22Rv1 (cell line): ENCODE results near the gene TPM4.

Experiments
- H3K27ac ChIP-seq: fragments of 450-650 bp; 2 replicates; pipeline ENCODE4 v1.5.1; 2017
- CTCF ChIP-seq: fragments of 450-650 bp; IDR thresholded peaks from 2 replicates; pipeline ENCODE4 v1.5.1; 2017; ENCODE audit warnings: mild to moderate bottlenecking
- ZFX ChIP-seq: fragments of 450-650 bp; IDR thresholded peaks from 2 replicates; pipeline ENCODE4 v1.6.1; 2017; ENCODE audit warnings: antibody characterized with exemption, borderline replicate concordance

TPM4 gene

GRCh38 chr19:16037424-16038195 is 38.7 kb upstream of the TPM4 start:
- TF ChIP-seq CTCF: no peak
- no peak for TF ChIP-seq ZFX
- H3K27ac ChIP-seq: no peak overlapping the region

- H3K27ac ChIP-seq: no peak overlapping the region
- TF ChIP-seq ZFX: no peak
- TF ChIP-seq CTCF: no peak
Observed at GRCh38 chr19:16038196-16038695, 38.0 kb upstream of the TPM4 start.

GRCh38 chr19:16039081-16039480 is 37.2 kb upstream of the TPM4 start:
- TF ChIP-seq ZFX (no peak), CTCF (no peak)
- no peak overlapping the region for H3K27ac ChIP-seq

- no peak for TF ChIP-seq ZFX
- TF ChIP-seq CTCF: no peak
- H3K27ac ChIP-seq: no peak overlapping the region
Observed at GRCh38 chr19:16039545-16039944, 36.8 kb upstream of the TPM4 start.

- no peak for TF ChIP-seq CTCF
- TF ChIP-seq ZFX: no peak
- H3K27ac ChIP-seq: no peak overlapping the region
Observed at GRCh38 chr19:16040642-16041041, 35.7 kb upstream of the TPM4 start.

- no peak overlapping the region for H3K27ac ChIP-seq
- TF ChIP-seq ZFX (no peak), CTCF (peak; percentile 97)
Observed at GRCh38 chr19:16041299-16041990, 34.9 kb upstream of the TPM4 start.

- TF ChIP-seq ZFX (no peak), CTCF (no peak)
- no peak overlapping the region for H3K27ac ChIP-seq
Observed at GRCh38 chr19:16041991-16042386, 34.3 kb upstream of the TPM4 start.
